WTC11 (cell line): ENCODE measurements around the gene SHISA9. TPM values are rescaled to one million over a fixed set of nuclear protein-coding genes. Genes with fewer than 3 reads are reported as not detected.

Experiments
- ATAC-seq: fragments of 200-7000 bp; cut with Tn5 transposase; 2 replicates; pipeline ENCODE4 v1.10.0; 2021; ENCODE audit warnings: mild to moderate bottlenecking, moderate library complexity
- CTCF ChIA-PET: fragments of 300-600 bp; sonication (Branson Sonifier 250); formaldehyde crosslinking; loops from one replicate; lab custom pipeline; 2021; ENCODE audit warnings: antibody characterized with exemption; lab: Charles Lee
- POLR2A ChIA-PET: fragments of 350-600 bp; sonication (Branson Sonifier 250); formaldehyde crosslinking; loops from one replicate; lab custom pipeline; 2021; ENCODE audit warnings: antibody characterized with exemption; lab: Charles Lee
- DNase-seq: peaks from one replicate; pipeline ENCODE4 v3.0.0; 2021; ENCODE audit warnings: low spot score
- H3K27ac Mint-ChIP-seq: 2 replicates; pipeline ENCODE4 v1.8.0; 2021; ENCODE audit warnings: mixed read lengths
- H3K27me3 Mint-ChIP-seq: 2 replicates; pipeline ENCODE4 v1.8.0; 2021; ENCODE audit warnings: low read depth, mild to moderate bottlenecking, moderate library complexity, mixed read lengths
- H3K36me3 Mint-ChIP-seq: 2 replicates; pipeline ENCODE4 v1.8.0; 2021; ENCODE audit warnings: mixed read lengths
- H3K4me1 Mint-ChIP-seq: 2 replicates; pipeline ENCODE4 v1.8.0; 2022; ENCODE audit warnings: mixed read lengths
- H3K4me3 Mint-ChIP-seq: 2 replicates; pipeline ENCODE4 v1.8.0; 2021; ENCODE audit warnings: mild to moderate bottlenecking, moderate library complexity, mixed read lengths
- H3K9me3 Mint-ChIP-seq: 2 replicates; pipeline ENCODE4 v1.8.0; 2021; ENCODE audit warnings: mixed read lengths
- CREM ChIP-seq: sonication (generic); formaldehyde crosslinking; IDR thresholded peaks from 2 replicates; pipeline ENCODE4 v1.8.1; 2022; ENCODE audit warnings: mild to moderate bottlenecking, missing genetic modification reagents, moderate library complexity
- EMX1 ChIP-seq: fragments of 250-450 bp; sonication (Bioruptor Pico); IDR thresholded peaks from 2 replicates; pipeline ENCODE4 v1.8.0; 2021; ENCODE audit warnings: mild to moderate bottlenecking
- NFYB ChIP-seq: sonication (generic); formaldehyde crosslinking; conservative IDR thresholded peaks from 2 replicates; pipeline ENCODE4 v1.8.0; 2022; ENCODE audit warnings: low read depth, missing genetic modification reagents
- OVOL2 ChIP-seq: fragments of 250-450 bp; sonication (Bioruptor Pico); IDR thresholded peaks from 2 replicates; pipeline ENCODE4 v1.9.0; 2021; ENCODE audit warnings: mild to moderate bottlenecking, borderline replicate concordance
- SMAD3 ChIP-seq: sonication (generic); formaldehyde crosslinking; IDR thresholded peaks from 2 replicates; pipeline ENCODE4 v1.8.0; 2022; ENCODE audit warnings: missing genetic modification reagents, mild to moderate bottlenecking, borderline replicate concordance
- TP53 ChIP-seq: sonication (generic); formaldehyde crosslinking; IDR thresholded peaks from 2 replicates; pipeline ENCODE4 v1.8.1; 2023; ENCODE audit warnings: mild to moderate bottlenecking, missing genetic modification reagents
- ZNF138 ChIP-seq: sonication (generic); formaldehyde crosslinking; conservative IDR thresholded peaks from 2 replicates; pipeline ENCODE4 v1.8.1; 2022; ENCODE audit warnings: mild to moderate bottlenecking, moderate library complexity, missing genetic modification reagents
- ZNF219 ChIP-seq: sonication (generic); formaldehyde crosslinking; IDR thresholded peaks from 2 replicates; pipeline ENCODE4 v1.8.0; 2023; ENCODE audit warnings: missing genetic modification reagents, mild to moderate bottlenecking, borderline replicate concordance
- ZNF317 ChIP-seq: sonication (generic); formaldehyde crosslinking; IDR thresholded peaks from 2 replicates; pipeline ENCODE4 v1.8.1; 2023; ENCODE audit warnings: low read depth, mild to moderate bottlenecking, moderate library complexity, missing genetic modification reagents, borderline replicate concordance
- ZNF423 ChIP-seq: fragments of 250-450 bp; sonication (Bioruptor Pico); IDR thresholded peaks from 2 replicates; pipeline ENCODE4 v2.1.2; 2022; ENCODE audit warnings: mild to moderate bottlenecking, moderate library complexity
- total RNA-seq: library from RNA; stranded (reverse); gene quantifications from 3 replicates; pipeline ENCODE4 v1.2.3, GENCODE V29; 2021
- TF ChIP-seq, protein P1 (sequence below): sonication (generic); formaldehyde crosslinking; IDR thresholded peaks from 2 replicates; pipeline ENCODE4 v1.8.0; 2022; ENCODE audit warnings: missing genetic modification reagents
- TF ChIP-seq, protein P2 (sequence below): sonication (generic); formaldehyde crosslinking; IDR thresholded peaks from 2 replicates; pipeline ENCODE4 v1.8.0; 2023; ENCODE audit warnings: missing genetic modification reagents
- TF ChIP-seq, protein P3 (sequence below): sonication (generic); formaldehyde crosslinking; IDR thresholded peaks from 2 replicates; pipeline ENCODE4 v1.8.0; 2023; ENCODE audit warnings: missing genetic modification reagents, mild to moderate bottlenecking, borderline replicate concordance
- TF ChIP-seq, protein P4 (sequence below): sonication (generic); formaldehyde crosslinking; IDR thresholded peaks from 2 replicates; pipeline ENCODE4 v1.8.0; 2023; ENCODE audit warnings: mild to moderate bottlenecking, missing genetic modification reagents
- TF ChIP-seq, protein P5 (sequence below): sonication (generic); formaldehyde crosslinking; IDR thresholded peaks from 2 replicates; pipeline ENCODE4 v1.8.1; 2023; ENCODE audit warnings: mild to moderate bottlenecking, missing genetic modification reagents

Gene SHISA9
- total RNA-seq, 1 experiment from 2014 or later = 37.5 TPM

DNA sequence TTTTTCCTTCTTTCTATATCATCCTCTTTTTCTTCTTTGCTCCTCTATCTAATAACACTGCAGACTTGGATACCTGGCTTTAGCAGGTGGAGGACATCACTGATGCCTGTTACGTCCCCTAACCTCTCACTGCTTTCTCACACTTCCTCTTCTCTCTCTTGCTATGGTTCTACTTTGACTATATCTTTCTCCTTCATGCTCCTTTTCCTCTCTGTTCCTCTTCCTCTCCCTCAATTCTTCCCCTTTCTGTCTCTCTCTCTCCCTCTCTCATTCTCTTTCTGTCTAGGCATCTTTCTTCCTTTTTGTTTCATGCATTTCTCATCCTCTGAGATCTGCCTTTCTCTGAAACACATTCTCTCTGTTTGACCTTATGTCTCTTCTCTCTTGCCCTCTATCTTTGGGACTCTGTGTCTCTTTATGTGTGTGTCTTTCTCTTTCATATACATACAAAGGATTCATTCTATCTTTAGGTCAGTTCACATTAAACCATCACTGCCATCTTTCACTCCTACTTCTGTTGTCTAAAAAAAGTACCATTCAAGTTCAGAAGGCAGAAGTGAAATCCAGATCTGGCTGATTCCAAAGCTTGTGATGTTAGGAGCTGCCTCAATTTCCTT is 353.7 kb downstream of the SHISA9 start (continued):
- TF ChIP-seq, protein P1, sequence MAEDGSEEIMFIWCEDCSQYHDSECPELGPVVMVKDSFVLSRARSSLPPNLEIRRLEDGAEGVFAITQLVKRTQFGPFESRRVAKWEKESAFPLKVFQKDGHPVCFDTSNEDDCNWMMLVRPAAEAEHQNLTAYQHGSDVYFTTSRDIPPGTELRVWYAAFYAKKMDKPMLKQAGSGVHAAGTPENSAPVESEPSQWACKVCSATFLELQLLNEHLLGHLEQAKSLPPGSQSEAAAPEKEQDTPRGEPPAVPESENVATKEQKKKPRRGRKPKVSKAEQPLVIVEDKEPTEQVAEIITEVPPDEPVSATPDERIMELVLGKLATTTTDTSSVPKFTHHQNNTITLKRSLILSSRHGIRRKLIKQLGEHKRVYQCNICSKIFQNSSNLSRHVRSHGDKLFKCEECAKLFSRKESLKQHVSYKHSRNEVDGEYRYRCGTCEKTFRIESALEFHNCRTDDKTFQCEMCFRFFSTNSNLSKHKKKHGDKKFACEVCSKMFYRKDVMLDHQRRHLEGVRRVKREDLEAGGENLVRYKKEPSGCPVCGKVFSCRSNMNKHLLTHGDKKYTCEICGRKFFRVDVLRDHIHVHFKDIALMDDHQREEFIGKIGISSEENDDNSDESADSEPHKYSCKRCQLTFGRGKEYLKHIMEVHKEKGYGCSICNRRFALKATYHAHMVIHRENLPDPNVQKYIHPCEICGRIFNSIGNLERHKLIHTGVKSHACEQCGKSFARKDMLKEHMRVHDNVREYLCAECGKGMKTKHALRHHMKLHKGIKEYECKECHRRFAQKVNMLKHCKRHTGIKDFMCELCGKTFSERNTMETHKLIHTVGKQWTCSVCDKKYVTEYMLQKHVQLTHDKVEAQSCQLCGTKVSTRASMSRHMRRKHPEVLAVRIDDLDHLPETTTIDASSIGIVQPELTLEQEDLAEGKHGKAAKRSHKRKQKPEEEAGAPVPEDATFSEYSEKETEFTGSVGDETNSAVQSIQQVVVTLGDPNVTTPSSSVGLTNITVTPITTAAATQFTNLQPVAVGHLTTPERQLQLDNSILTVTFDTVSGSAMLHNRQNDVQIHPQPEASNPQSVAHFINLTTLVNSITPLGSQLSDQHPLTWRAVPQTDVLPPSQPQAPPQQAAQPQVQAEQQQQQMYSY (CRISPR knock-in tag) = no peak
- TF ChIP-seq NFYB (CRISPR knock-in tag) = no peak
- TF ChIP-seq SMAD3 = no peak
- TF ChIP-seq, protein P2, sequence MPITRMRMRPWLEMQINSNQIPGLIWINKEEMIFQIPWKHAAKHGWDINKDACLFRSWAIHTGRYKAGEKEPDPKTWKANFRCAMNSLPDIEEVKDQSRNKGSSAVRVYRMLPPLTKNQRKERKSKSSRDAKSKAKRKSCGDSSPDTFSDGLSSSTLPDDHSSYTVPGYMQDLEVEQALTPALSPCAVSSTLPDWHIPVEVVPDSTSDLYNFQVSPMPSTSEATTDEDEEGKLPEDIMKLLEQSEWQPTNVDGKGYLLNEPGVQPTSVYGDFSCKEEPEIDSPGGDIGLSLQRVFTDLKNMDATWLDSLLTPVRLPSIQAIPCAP = no peak
- TF ChIP-seq, protein P3, sequence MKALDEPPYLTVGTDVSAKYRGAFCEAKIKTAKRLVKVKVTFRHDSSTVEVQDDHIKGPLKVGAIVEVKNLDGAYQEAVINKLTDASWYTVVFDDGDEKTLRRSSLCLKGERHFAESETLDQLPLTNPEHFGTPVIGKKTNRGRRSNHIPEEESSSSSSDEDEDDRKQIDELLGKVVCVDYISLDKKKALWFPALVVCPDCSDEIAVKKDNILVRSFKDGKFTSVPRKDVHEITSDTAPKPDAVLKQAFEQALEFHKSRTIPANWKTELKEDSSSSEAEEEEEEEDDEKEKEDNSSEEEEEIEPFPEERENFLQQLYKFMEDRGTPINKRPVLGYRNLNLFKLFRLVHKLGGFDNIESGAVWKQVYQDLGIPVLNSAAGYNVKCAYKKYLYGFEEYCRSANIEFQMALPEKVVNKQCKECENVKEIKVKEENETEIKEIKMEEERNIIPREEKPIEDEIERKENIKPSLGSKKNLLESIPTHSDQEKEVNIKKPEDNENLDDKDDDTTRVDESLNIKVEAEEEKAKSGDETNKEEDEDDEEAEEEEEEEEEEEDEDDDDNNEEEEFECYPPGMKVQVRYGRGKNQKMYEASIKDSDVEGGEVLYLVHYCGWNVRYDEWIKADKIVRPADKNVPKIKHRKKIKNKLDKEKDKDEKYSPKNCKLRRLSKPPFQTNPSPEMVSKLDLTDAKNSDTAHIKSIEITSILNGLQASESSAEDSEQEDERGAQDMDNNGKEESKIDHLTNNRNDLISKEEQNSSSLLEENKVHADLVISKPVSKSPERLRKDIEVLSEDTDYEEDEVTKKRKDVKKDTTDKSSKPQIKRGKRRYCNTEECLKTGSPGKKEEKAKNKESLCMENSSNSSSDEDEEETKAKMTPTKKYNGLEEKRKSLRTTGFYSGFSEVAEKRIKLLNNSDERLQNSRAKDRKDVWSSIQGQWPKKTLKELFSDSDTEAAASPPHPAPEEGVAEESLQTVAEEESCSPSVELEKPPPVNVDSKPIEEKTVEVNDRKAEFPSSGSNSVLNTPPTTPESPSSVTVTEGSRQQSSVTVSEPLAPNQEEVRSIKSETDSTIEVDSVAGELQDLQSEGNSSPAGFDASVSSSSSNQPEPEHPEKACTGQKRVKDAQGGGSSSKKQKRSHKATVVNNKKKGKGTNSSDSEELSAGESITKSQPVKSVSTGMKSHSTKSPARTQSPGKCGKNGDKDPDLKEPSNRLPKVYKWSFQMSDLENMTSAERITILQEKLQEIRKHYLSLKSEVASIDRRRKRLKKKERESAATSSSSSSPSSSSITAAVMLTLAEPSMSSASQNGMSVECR = no peak

DNA sequence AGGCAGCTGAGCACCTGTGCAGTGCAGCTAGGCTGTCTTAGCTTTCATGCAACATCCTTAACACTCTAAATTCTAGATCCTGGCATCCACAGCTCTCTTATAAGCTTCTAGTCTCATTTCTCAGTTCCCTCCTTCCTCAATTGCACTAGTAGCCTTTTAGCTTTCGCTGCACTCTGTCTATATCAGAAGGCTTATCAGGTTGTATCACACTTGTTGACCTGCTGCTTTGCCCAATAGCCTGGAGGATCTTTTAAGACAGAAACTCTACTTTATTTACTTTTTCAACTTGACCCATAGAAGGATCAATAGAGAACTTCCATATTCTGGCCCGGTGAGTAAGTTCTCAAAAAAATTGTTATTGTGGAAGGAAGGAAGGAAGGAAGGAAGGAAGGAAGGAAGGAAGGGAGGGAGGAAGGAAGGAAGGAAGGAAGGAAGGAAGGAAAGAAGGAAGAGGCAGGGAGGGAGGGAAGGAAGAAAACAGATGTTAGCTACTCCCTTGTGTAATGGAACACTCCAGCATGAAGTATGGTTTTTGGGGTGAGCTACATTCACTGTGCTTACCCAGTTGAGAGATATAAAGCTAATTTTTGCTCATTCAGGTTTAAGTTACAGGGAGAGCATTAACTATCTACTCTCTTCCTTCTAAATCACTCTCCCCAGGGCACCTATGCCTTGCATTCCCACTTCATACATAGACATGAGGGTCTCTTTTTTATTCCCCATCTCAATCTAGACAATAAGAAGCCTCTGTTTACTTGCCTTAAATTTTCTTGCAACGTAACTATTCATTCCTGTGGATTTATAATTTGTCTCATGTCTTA is 361.1 kb downstream of the SHISA9 start:
- Mint-ChIP-seq H3K9me3 (peaks cover 44% of the 10 kb centered on the region), H3K27me3 (peaks cover 2% of the 10 kb centered on the region)
- CTCF ChIA-PET = no interaction called here

More for the DNA sequence above, 361.1 kb downstream of the SHISA9 start:
- TF ChIP-seq CREM (CRISPR knock-in tag) (no peak), OVOL2 (no peak), EMX1 (CRISPR knock-in tag) (no peak), TP53 (no peak), ZNF219 (CRISPR knock-in tag) (no peak), ZNF423 (CRISPR knock-in tag) (no peak), ZNF138 (no peak), ZNF317 (no peak)
- TF ChIP-seq, protein P4, sequence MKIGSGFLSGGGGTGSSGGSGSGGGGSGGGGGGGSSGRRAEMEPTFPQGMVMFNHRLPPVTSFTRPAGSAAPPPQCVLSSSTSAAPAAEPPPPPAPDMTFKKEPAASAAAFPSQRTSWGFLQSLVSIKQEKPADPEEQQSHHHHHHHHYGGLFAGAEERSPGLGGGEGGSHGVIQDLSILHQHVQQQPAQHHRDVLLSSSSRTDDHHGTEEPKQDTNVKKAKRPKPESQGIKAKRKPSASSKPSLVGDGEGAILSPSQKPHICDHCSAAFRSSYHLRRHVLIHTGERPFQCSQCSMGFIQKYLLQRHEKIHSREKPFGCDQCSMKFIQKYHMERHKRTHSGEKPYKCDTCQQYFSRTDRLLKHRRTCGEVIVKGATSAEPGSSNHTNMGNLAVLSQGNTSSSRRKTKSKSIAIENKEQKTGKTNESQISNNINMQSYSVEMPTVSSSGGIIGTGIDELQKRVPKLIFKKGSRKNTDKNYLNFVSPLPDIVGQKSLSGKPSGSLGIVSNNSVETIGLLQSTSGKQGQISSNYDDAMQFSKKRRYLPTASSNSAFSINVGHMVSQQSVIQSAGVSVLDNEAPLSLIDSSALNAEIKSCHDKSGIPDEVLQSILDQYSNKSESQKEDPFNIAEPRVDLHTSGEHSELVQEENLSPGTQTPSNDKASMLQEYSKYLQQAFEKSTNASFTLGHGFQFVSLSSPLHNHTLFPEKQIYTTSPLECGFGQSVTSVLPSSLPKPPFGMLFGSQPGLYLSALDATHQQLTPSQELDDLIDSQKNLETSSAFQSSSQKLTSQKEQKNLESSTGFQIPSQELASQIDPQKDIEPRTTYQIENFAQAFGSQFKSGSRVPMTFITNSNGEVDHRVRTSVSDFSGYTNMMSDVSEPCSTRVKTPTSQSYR (CRISPR knock-in tag) = no peak
- TF ChIP-seq, protein P5, sequence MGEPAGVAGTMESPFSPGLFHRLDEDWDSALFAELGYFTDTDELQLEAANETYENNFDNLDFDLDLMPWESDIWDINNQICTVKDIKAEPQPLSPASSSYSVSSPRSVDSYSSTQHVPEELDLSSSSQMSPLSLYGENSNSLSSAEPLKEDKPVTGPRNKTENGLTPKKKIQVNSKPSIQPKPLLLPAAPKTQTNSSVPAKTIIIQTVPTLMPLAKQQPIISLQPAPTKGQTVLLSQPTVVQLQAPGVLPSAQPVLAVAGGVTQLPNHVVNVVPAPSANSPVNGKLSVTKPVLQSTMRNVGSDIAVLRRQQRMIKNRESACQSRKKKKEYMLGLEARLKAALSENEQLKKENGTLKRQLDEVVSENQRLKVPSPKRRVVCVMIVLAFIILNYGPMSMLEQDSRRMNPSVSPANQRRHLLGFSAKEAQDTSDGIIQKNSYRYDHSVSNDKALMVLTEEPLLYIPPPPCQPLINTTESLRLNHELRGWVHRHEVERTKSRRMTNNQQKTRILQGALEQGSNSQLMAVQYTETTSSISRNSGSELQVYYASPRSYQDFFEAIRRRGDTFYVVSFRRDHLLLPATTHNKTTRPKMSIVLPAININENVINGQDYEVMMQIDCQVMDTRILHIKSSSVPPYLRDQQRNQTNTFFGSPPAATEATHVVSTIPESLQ (CRISPR knock-in tag) = no peak
- POLR2A ChIA-PET = interaction anchor here (0.5 to 0.8 kb wide), 2 partner anchors 67 to 359 kb away, joined by 3 read pairs; no protein-coding TSS in a partner anchor
- no peak for DNase-seq
- ATAC-seq = no peak
- H3K4me3 Mint-ChIP-seq = no peak overlapping the region
- H3K36me3 Mint-ChIP-seq = peaks cover 38% of the 10 kb centered on the region
- H3K4me1 Mint-ChIP-seq = peaks cover 9% of the 10 kb centered on the region
- H3K27ac Mint-ChIP-seq = no peak overlapping the region
